Measurements from ENCODE around the gene DNMT3B.
"Not testable (repeated sequence)": the region's sequence is repeated elsewhere in the genome, so short reads cannot be mapped to it uniquely, and the experiment has no call there.

DNMT3B gene

GRCh38 chr20:32761831-32762753 lies at the start of gene DNMT3B:
Gene DNMT3B (plus strand): TSS chr20:32762385. CDS start chr20:32780324, 17,939 bp downstream.
- peak; percentile 54 for DNase-seq

- no peak for DNase-seq
Observed at GRCh38 chr20:32718749-32719348, 43.3 kb upstream of the DNMT3B start.

- peak; percentile 93 for DNase-seq
Observed at GRCh38 chr20:32727683-32728082, 34.5 kb upstream of the DNMT3B start.

- not testable (repeated sequence) for DNase-seq
Observed at GRCh38 chr20:32728435-32728834, 33.8 kb upstream of the DNMT3B start.

GRCh38 chr20:32729334-32729733 lies 32.9 kb upstream of the DNMT3B start:
- not testable (repeated sequence) for DNase-seq

- no peak for DNase-seq
Observed at GRCh38 chr20:32731882-32732266, 30.3 kb upstream of the DNMT3B start.

GRCh38 chr20:32737371-32738223 lies 24.6 kb upstream of the DNMT3B start:
- peak; percentile 55 for DNase-seq

- no peak for DNase-seq
Observed at GRCh38 chr20:32741151-32741550, 21.0 kb upstream of the DNMT3B start.

- DNase-seq: no peak
Observed at GRCh38 chr20:32742322-32743236, 19.6 kb upstream of the DNMT3B start.

GRCh38 chr20:32743237-32744112 lies 18.7 kb upstream of the DNMT3B start, which contains the start of gene COMMD7:
Gene COMMD7 (minus strand): TSS chr20:32743467. CDS start chr20:32743391, 76 bp downstream.
- peak; percentile 56 for DNase-seq

- DNase-seq: no peak
Observed at GRCh38 chr20:32749914-32750637, 12.1 kb upstream of the DNMT3B start.

GRCh38 chr20:32751293-32751692 lies 10.9 kb upstream of the DNMT3B start:
- no peak for DNase-seq

- no peak for DNase-seq
Observed at GRCh38 chr20:32751702-32752457, 10.3 kb upstream of the DNMT3B start.

- peak; percentile 81 for DNase-seq
Observed at GRCh38 chr20:32752458-32753250, 9.5 kb upstream of the DNMT3B start.

GRCh38 chr20:32753731-32754130 lies 8.5 kb upstream of the DNMT3B start:
- DNase-seq: no peak

- no peak for DNase-seq
Observed at GRCh38 chr20:32756156-32756555, 6.0 kb upstream of the DNMT3B start.

GRCh38 chr20:32761417-32761830 lies 761 bp upstream of the DNMT3B start:
- DNase-seq: no peak

- no peak for DNase-seq
Observed at GRCh38 chr20:32762754-32763201, 593 bp downstream of the DNMT3B start.
